ENCODE results near the gene UPK1B. TPM values are rescaled to one million over a fixed set of nuclear protein-coding genes. Genes with fewer than 3 reads are reported as not detected.
A peak's percentile ranks its signal among the peaks of the same experiment; 100 is the strongest.

The UPK1B gene
- polyA plus RNA-seq, 1 donor: not detected

DNA sequence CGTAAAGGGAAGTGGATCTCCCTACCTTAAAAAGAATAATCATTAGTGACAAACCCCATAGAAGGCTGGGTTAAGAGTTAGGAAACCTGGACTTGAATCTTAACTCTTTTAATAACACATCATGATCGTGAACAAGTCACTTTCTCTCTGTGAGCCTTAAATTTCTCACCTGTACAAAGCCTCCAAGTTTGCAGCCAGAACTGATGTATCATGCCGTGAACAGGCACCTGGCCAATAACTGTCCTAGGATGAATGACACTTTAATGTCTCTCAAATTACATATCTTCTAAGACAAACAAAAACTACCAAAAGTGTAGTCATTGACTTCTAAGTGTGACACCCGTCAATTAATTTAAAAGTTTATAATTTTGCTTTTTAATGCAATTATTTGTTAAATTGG is 3.9 kb downstream of the UPK1B start:
- no peak for DNase-seq

DNA sequence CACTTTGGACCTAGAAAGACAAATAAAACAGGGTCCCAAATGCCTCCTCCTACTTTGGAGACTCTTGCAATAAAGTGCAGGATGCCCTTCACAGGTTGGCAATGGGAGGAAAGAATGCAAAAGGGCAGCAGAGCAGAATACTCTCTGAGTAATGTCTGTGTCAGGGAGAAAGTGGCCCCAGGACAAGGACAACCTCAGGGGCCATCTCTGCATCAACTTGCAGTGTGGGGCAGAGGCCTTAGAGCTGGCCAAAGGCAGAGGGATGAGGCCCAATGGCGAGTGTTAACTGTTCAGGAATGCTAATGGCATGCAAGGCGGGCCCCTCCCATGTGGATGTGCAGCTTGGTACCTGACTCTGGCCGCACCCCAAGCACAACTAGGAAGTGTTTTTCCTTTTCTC is 8.4 kb downstream of the UPK1B start:
- DNase-seq: no peak

DNA sequence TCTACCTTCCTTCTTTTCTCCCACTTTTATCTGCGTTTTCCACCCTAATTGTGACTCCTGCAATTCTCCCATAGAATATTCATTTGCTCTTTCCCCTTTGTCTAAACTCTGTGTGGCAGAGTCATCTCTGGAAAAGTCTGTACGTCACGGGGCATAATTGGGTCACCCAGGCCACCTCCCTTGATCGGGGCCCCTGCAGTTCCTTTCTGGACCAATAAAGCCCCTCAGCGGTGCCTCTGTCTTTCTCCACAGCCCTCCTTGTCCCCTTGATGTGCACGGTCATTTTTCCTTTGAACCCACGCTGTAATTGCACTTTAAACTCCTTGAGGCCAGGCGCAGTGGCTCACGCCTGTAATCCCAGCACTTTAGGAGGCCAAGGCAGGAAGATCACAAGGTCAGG is 10.7 kb downstream of the UPK1B start:
- DNase-seq: no peak

DNA sequence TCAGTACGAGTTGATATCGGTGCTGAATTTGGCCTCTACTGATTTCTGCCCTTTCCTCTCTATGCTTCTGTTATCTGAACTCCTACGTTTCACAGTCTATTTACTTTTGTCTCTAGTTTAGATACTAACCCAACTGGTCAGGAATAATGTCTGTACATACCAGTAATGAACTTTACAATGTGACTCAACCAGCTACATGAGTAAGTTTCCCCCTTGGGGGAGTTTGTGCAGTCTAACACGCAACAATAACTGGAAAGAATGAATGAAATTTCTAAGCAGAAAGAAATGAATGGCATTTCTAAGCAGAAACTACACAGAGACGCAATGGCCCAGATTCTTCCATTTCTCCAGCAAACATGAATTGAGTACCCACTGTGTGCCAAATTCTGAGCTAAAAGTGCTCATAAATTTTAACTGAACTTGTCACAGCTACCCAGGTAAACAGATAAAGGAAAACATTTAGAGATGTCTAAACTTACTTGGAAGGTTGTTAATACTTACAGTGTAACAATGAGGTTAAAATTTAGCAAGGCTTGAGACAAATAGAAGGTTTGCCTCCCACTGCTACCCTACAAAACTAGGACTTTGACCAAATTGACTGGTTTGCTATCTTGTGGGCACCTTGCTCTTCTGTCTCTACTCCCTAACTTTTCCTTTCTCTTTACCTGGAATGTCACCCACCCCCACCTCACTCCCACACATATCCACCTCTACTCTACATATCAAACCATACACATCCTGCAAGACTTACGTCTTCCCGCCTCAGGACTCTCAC is 11.6 kb downstream of the UPK1B start:
- DNase-seq: no peak

DNA sequence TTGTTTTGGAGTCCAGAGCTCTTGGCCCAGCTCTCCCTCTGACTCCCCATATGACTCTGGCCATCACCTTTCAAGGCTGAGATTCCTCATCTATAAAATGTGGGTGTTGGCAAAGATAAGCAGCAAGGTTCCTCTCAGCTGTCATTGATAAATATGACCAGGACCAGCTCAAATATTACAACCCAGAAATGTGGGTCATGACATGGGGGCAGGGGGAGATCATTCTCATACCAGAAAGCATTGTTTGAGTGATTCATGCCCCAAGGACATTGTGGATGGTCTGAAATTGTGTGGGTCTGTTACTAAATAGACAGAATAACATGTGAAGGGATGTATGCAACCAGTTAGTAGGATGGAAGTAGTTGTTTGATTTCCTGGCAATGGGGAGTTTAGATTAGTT is 13.9 kb downstream of the UPK1B start:
- no peak for DNase-seq

DNA sequence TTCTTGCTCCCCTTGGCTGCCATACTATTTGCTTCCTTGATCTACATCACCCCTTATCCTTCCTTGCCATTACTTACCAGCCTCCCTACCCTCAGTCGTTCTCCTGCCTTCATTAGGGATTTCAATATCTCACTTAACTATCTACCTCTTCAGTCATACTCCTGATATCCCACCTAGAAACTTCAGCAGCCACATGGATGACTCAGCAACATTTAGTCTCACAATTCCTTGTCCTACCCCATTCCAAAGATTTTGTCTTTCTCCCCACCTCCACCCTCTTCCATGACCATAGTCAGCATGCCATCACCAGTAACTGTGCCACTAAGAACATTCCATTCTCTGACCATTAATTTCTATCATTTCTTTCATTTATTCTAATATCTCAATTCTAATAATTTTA is 18.4 kb downstream of the UPK1B start:
- DNase-seq: no peak

DNA sequence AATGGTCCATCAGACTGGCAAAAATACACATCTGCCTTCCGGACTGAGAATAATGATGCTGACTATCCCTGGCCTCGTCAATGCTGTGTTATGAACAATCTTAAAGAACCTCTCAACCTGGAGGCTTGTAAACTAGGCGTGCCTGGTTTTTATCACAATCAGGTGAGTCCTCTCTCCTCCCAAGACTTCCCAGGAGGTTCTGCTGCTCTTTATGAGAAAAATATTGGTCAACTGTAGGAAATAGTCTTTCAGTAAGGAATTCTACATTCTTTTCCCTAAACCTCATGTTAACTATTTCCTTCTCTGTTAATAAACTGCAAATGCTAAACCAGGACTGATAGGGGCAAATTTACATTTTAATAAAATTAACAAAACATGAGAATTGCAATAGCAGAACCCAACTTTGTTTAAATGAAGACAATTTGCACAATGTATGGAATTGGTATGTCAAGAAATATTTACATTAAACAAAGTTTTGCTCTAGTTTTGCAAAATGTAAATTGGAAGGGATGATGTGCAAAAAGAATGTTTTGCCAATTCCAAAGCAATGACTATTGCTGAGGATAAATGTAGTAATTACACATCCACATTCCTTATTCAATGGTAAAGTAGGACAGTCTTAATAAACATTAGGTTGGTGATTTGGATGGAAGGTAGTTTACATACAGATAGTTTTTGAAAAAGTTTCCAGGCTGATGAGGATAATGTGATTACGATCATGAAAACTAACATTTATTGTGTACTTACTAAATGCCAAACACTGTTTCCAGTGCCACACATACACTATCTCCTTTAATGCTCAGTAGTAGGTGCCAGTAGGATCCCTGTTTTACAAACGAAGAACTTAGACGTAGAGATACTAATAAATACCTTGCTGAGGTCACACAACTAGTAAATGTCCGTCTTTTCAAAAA is 21.1 kb downstream of the UPK1B start:
- DNase-seq: no peak

DNA sequence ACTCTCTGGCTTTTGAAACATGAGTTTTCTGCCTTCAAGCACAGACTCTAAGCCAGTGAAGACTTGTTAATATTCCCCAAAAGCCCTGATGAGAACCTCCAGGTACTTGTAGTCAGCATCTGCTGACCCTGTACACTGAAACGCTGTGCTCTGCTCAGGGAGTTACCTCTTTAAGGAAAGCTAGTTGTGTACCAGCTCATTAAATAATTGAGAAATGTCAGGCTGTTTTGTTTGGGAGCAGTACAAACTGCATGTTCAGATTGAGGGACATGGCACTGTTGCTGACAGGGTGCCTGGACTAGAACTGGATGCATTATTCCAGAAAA is 21.7 kb downstream of the UPK1B start:
- DNase-seq: no peak

DNA sequence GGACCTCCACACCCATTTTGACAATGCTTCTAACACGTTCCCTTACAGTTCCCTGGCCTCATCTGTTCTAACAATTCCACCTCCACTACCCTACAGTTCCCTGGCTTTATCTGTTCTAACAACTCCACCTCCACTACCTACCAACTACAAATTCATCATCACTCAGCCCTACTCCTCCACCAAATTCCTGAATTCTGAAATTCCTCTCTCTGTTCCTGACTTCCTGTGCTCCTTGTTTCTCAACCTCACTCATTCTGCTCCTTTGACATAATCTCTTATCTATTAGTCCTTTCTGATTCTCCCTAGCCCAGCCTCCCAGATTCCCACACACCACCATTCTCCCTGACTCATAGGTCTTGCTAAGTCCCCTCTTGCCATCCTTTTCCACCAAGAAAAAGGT is 22.5 kb downstream of the UPK1B start:
- no peak for DNase-seq

DNA sequence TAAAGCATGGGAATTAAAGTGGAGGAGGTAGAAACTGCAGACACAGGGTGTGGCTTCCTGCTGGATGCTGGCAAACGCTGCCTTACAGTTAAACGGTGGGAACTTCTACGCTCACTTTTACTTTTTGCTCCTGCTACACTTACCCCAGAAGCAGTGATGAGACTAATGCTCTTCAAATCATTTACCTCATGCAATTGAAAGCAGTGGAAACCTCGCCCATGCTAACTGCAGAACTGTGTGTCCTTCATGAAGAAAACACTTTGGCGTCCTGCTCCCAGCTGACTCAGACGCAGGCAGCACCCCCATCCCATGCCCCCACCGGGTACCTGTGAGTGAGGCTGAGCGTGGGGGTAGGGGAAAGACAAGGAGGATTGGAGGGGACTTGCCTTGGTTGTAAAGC is 31.8 kb downstream of the UPK1B start:
- peak; percentile 9 for DNase-seq

DNA sequence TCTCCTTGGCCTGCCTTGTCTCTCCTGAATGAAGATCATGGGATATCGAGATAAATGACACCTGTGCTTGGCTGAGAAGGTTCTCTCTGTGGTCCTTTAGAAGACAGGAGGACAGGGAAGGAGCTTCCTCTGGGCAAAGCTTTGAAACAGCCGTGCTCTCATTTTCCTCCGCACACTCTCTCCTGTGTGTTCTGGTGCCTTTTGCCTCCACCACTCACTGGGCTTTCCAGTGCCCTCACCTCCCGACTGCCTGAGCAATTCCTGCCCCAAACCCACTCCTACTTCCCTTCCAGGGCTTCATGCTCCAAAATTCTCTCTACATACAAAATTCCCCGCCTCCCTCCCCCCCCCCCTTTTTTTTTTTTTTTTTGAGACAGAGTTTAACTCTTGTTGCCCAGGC is 32.3 kb downstream of the UPK1B start:
- no peak for DNase-seq

DNA sequence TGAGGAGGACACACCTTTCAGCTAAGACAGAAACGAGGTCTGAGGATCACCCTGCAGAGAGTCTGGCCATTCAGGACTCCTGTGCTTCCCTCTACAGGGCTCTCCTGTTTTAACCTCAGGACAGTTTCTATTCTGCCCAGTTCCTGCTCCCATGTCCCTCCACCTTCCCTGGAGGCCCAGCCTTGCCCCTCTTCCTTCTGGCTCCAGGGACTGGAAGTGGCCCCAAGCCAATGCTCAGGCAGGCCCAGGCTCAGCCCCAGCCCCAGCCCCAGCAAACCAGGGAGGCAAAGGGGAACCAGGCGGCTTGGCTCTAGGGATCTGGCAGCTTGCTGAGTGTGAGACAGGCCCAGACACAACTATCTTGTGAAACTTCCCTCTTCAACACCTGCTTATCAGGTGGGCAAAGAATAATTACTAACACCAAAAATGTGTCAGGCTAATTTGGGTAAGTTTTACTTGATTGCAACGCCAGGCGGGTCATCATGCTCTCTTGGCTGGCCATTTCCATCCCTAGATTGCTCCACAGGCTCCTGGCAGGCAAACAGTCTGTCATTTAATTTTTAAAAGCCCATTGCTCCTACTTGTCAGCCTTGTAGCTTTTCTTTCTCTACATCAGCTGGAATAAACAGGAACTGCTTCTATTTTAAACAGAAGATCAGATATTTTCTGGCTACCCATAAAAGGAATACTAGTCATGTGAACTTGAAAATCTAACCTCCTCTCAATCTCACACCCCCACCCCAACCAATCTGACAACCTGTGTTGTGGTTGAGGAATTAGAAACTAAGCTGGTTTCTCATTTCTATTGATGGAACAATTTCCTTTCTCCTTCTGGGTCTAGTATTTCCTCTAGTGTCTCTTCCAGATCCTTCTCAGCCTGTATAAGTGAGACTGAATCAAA is 33.5 kb downstream of the UPK1B start:
- DNase-seq: no peak

DNA sequence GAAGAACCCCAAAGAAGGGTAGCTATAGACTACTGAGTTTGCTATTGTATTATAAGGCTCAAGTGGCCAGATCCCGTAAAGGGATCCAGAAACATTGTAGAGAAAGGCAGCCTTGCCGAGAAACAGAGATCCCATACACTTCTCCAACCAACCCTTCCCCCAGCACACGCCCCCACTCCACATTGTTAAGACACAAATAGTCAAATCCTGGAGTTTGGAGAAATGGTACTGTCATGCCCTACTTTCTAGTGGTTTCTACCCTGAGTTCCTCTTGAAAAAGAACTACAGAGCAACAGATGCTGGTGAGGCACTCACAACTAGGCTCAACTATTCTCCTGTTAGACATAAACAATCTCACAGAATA is 34.1 kb downstream of the UPK1B start:
- no peak for DNase-seq

DNA sequence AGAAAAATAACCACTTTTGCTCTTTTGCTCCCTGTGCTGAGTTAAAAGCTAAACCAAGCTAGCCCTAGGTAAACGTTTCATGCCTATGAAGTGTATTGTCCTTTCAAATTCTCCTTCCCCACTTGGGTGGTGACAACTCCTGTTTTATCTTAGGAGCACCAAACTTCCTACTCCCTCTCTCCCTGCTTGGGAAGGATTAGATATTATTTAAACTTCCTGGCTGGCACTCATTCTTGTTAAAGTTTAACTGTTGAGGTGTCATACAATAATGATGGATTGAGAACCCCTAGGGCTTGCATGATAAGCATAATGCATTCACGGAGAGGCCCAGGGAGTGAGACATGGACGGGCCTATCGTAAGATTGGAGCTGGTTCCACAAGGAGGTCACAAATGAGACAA is 37.8 kb downstream of the UPK1B start:
- DNase-seq: no peak

DNA sequence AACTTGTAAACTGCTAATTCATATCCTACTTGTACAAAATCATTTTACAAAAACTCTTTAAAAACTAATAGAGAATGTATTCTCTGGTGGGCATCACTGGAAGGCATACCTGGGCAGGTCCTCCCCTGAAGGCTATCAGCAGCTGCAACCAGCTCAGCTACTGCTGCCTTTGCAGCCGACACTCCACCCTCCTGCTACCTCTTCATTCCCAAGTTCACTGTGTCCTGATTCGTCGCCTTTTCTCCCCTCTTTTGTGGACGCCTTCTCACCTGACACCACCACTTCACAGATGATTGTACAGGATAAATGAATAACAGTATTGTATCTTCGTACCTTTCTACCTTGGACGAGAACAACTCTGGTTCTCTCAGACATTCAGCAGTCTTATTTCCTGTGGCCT is 38.4 kb downstream of the UPK1B start:
- DNase-seq: no peak

DNA sequence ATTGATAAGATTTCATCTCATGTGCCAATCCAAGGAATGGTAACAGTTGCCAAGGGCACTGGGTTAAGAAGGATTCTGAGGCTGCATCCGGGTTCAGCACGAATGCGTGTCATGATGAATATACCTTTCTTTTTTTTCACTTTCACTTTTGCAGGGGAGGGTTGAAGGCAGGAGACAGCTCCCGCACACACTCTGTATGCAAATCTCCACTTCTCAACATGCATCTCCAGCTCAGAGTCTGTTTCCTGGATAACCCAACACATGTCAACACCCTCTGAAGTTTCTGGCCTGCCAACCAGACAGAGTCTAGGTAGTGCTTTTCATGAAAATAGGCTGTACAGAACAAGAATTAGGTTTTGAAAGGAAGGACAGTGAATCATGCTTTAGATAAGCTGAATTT is 45.7 kb downstream of the UPK1B start:
- no peak for DNase-seq

DNA sequence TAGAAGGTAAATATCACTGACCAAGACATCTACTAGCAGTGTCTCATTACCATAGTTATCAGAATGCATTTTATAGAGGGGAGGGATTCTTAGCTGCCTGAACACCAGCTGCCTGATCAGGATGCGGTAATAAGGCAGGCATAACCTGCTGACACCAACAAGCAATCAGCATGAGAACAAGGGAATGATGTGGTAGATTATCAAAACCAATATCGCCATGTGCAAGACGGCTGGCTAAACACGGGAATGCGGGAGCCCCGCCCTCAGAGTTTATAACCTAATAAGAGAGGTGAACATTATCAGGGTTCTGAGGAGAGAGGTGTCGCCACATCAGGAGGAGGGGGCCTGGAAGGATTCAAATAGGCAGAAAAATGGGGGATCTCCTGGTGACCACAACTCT is 46.8 kb downstream of the UPK1B start:
- no peak for DNase-seq

DNA sequence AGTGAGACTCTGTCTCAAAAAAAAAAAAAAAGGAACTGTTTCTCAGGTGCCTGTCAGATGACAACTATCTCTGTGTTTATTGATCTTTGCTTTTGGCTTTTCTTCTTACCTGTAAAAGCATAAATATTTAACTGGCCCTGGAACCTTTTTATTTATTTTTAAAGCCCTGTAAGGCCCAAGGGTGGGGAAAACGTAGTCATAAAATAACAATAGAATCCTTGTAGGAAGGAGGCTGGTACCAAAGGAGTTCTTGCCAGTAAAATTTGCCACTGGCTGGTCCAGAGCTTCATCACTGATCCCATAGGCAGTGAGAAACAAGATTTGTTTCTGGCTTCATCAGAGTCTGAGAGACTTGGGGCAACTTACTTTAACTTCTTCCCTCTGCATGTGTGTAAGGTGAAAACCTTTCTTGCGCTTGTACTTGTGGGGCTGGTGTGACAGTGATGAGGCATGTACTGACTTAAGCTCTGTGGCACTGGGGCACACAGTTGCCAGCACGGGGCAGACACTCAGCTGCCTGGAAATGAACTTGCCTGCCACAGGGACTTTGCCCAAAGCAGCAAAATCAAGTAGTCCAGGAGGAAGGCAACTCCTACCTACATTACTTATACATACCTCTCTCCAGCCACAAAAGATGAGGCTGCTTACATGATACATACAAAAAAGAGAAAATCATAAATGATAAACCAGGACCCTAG is 47.7 kb downstream of the UPK1B start:
- no peak for DNase-seq

DNA sequence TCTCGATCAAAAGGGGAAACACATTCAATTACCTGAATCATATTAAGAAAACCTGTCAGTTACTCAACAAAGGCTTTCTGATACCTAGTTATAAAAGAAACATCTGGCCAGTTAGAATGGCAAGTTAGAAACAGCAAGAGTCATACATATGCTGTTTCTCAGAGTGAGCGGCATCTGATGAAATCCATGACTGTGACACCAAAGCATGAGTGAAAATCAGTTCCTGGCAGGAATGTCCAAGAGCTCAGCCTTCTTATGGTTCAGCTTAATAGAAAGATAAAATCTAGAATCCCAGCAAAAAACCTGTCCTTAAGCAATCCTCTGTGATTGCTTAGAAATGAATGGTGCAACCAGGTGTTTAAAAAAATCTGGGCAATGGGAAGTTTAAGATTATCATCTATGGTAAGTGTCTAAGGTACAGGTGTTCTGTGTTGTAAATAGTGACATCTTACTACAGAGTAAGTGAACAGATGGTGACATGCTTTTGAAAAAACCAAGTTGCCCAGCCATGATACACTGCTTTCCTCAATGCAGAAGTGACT is 48.5 kb downstream of the UPK1B start:
- no peak for DNase-seq

DNA sequence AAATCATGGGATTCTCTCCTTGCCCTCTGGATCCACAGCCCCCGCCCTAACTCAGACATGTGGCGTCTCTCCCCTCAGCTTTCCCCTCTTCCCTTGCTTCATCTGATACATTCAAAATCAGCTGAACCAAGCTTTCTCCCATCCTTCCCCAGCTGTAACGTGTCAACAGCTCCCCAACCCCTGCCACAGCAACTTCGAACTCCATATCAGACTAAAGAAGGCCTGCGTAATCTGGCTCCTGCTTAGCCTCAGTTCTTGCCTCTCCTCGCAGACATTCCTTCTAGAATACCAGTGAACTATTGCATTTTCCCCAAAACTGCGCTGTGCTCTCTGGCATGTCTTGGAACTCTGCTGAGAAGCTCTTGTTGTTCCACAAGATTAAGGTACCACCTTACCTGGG is 49.0 kb downstream of the UPK1B start:
- no peak for DNase-seq

DNA sequence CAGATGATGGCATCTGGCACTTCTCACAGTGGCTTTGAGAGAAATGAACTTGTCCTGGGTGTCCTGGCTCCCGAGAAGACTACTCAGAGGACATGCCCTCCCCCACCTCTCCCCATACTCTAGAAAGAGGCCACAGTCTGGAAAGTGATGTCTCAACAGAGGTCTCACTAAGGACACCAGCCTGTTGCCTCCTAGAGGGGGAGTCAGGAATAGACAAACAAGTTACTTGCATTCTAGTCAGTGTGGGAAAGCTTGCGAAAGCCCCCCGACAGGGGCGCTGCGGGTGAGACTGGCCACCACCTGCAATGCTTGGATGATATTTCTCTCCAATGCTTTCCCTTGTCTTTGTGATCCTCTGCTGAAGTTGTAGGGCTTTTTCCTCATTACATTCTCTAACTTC is 50.1 kb downstream of the UPK1B start:
- DNase-seq: no peak

DNA sequence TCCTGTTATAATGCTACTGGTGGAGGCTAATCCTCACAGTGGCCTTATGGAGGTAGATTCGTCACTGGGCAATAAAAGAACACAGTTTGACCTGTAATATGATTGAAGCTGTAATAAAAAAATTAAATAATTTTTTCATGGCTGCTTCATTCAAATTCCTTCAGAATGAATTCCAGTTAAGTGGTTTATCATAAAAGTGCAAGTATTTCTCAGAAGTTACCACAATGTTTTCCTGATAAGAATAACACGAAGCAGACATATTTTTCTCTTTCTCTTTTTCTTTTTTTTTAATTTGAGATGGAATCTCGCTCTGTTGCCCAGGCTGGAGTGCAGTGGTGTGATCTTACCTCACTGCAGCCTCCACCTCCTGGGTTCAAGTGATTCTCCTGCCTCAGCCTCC is 51.7 kb downstream of the UPK1B start:
- DNase-seq: no peak

Measured in hindlimb muscle (tissue), 1 donor.